Fibroblast of skin of scalp (primary cell): ENCODE results near the gene GABPA. TPM values are rescaled to one million over a fixed set of nuclear protein-coding genes. Genes with fewer than 3 reads are reported as not detected.
"Not testable (repeated sequence)": the region's sequence is repeated elsewhere in the genome, so short reads cannot be mapped to it uniquely, and the experiment has no call there.

Experiments
- DNase-seq: peaks from one replicate; pipeline ENCODE4 v3.0.0-alpha.2; 2013
- polyA plus RNA-seq, 2 experiments: library from polyadenylated mRNA; unstranded; fragments of 120-200 nt; gene quantifications; one replicate each; pipeline ENCODE4 v1.2.1, GENCODE V29; 2013; ENCODE audit not compliant: insufficient read length in 2 of 2

The GABPA gene
- 17.3 TPM for polyA plus RNA-seq (2013, experiment 1 of 2; ENCODE audit: insufficient read length)
- polyA plus RNA-seq (2013, experiment 2 of 2; ENCODE audit: insufficient read length) = 19.0 TPM

DNA sequence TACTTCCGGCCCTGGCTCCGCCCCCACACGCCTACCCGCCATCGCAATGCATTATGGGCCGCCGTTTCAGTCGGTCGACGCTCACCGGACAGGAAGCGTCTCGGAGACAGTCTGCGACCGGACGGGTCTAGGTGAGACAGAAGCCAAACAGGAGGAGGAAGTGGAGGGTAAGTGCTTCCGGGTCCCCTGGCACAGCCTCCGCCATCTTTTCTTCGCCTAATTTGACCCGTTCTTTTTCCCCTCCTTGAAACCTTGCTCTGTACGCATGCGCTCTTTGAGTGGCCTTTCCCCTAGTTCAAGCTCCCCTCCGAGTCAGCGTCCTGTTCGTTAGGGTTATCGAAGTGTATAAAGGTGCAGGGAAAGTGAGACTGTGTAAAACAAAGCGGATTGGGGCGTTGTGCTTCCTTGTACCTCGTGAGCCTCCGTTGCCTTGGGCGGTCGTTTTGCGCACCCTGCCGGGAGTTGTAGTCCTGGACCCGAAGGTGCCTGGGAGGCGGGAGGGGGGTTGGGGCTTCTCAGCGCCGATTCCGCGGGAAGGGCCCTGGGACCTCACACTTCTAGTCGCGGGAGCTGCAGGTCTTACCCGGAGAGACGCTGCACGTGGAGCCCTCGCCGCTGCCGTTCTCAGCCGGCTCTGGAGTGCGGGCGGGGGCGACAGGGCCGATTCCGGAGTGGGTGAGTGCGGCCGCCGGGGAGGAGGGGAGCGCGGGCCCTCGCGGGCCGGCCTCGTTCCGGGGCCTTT is at the start of gene GABPA, which contains the start of gene ATP5PF:
GABPA (plus strand) TSS at position 69 of the 742 bp plus-strand sequence. CDS start 6,627 bp downstream, outside the sequence.
ATP5PF (minus strand) TSS at position 1 of the 742 bp plus-strand sequence. CDS start 5,110 bp downstream, outside the sequence.
- peak; percentile 99 for DNase-seq

DNA sequence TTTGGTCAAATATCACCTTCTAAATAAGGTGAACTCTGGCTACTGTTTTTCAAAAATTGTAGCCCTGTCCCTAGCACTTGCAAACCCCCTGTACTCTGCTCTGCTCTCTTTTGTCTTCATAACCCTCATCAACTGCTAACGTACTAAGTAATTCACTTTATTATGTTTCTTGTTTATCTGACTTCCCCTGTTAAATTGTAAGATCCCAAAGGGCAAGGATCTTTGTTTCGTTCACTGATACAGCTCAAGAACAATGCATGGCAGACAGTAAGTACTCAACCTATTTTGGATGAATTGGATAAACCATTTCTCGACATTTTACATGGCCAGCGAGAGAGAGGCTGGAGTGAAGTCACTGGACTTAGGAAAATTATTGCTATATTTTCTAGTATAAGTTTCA is 47.0 kb upstream of the GABPA start:
- DNase-seq = no peak

DNA sequence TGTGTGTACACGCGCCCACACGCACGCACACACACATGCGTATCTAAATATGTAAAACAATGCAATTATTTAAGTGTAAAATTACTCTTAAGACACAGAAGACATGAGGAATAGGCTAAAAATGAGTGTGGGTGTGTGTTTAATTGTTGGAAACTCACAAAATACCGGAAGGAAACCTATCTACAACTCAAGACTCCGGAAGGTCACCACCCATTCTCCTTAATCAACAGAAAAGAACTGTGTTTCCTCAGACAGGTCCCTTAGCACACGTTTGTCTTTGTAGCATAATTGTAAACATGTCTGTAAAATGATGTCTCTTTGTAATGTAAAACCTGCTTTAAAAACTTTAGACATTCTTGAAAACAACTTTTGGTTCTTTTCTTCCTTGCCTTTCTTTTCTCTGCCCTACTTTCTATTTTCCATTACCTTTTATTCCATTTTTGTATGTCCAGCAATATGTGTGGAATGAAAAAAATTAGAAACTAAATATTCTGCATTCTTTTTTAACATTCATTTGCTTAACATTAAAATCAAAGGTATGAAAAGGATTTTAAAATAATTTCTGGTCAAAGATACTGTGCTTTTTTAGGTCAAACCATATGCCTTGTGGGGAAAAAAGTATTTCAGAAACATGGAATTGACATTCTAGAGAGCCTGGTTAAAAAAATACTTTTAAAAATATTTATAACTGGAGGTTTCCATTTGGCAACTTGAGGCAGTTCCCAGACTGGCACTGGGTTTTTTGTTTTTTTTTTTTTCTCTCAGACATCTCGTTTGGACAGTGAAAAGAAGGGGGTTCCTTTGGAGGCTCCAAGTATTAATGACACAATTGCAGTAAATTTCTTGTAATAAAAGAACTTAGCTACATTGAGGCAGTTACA is 46.3 kb upstream of the GABPA start:
- peak; percentile 66 for DNase-seq

DNA sequence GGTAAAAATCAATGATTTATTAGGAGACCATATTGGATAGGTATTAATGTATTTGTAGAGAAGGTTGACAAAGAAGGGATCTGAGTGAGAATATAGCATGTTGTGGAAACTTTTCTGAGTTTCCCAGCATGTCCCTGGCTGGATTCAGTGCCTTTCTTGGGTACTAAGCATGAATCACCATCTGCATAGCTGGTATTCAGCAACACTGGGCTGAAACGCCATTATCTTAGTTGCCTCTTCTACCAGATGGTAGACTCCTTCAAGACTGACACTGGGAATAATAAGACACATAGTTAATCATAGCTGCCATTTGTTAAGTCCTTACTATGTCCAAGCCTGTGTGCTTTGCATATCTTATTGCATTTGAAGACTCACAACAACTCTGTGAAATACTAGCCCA is 45.5 kb upstream of the GABPA start:
- DNase-seq = peak; percentile 16

DNA sequence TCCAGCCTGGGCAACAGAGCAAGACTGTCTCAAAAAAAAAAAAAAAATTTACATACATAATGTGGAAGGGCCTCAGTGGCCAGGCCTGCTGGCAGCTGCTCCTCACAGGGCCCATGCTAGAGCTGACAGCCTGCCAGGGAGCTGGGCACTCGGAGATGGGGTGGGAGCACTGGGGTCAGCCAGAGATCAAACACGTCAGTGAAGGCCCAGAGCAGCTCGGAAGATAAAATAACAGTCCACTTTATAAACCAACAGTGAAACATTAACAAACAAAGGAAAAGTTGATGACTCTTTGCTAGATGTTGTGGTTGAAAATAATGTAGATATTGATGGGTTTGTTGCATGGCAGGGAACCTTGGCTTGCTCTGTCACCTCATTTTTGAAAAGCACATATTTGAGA is 42.8 kb upstream of the GABPA start:
- DNase-seq = no peak

DNA sequence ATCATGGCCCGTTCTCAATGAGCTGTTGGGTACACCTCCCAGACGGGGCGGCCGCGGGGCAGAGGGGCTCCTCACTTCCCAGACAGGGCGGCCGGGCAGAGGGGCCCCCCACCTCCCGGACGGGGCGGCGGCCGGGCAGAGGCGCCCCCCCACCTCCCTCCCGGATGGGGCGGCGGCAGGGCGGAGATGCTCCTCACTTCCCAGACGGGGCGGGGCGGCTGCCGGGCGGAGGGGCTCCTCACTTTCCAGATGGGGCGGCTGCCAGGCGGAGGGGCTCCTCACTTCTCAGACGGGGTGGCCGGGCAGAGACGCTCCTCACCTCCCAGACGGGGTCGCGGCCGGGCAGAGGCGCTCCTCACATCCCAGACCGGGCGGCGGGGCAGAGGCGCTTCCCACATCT is 39.3 kb upstream of the GABPA start:
- not testable (repeated sequence) for DNase-seq

DNA sequence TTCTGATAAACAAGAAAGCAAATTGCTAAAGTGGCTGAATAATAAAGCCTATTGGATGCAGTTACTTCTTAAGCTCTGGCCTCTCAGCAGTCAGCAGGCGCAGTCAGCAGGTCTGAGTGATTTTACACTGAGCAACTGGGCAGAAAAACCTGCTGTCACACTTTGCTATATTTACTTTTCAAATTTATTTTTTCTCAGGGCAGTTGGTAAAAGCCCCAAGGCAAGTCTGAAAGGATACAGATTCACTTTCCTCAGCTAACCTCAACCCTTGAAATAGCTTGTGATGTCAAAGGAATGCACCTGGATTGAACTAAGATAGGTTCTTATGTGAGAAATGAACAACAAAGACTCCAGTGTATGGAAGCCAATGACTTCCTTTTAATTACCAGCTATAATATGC is 34.0 kb upstream of the GABPA start:
- no peak for DNase-seq

DNA sequence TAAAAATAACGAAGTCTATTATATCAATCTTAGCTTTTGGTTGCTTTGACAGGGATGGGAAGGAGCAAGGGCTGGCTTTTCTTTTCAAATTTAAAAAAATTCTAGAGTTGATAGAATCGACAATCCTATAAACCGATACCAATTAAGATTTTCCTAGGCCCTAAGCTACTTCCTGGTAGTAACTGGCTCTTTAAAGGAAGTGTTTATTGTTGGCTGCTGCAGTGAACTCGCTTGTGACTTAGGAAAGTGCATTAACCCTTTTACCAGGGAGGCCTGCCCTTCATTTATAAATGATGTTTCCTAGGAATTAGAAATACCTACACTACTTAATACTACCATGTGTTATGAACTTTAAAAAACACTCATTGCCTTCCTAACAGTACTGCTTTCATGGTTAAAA is 33.2 kb upstream of the GABPA start:
- no peak for DNase-seq

DNA sequence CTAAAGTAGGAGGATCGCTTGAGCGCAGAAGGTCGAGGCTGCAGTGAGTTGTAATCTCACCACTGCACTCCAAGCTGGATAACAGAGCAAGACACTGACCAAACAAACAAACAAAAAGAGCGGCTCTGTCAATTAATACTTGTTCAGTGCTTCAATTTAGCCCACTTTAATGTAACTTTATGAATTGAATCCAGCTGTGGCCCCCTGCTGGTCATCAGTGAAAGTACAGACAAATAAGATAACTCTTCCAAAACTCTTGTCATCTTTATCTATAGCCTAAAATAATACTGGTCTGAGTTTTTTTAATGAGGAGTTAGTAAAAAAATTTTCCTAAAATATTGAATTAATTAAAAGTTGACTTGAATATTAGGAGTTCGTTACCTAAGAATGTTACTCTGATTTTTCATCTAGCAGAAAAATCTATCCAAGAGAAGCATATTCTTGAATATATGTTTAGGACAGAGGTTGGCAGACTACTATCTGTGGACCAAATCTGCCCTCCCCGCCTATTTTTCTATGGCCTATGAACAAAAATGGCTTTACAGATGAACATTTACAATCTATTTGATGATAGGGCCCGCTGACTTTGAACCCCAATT is 26.2 kb upstream of the GABPA start:
- peak; percentile 60 for DNase-seq

DNA sequence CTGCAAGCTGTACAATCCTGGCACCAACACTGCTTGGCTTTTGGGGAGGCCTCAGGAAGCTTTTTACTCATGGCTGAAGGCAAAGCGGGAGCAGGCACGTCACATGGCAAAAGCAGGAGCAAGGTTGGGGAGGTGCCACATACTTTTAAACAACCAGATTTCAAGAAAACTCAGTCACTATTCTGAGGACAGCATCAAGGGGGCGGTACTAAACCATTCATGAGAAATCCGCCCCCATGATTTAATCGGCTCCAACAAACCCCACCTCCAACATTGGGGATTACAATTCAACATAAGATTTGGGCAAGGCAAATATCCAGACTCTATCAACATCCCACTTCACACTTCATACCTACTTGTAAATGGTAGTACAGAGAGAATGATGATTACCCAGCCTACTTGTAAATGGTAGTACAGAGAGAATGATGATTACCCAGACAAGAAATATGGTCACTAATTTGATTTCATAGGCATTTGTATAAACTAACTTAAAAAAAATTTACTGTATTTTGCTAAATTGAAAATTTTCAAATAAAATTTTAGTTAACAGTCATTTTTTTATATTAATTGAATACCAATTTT is 25.0 kb upstream of the GABPA start:
- DNase-seq = no peak

DNA sequence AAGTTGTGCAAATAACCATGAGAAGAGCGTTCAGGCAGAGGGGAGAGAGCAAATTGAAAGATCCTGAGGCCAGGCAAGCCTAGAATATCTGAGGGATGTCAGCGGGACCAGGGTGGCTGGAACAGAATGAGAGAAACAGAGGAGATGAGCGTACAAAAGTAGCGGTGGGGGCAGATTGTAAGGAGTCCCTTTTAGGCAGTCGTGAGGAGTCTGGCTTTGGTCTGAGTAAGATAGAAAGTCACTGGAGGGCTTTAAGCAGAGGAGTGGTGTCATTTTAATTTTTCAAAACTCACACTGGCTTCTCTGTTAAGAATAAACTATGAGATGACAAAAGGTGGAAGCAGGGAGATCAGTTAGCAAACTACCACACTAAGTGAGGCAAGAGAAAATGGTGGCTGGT is 24.2 kb upstream of the GABPA start:
- no peak for DNase-seq

DNA sequence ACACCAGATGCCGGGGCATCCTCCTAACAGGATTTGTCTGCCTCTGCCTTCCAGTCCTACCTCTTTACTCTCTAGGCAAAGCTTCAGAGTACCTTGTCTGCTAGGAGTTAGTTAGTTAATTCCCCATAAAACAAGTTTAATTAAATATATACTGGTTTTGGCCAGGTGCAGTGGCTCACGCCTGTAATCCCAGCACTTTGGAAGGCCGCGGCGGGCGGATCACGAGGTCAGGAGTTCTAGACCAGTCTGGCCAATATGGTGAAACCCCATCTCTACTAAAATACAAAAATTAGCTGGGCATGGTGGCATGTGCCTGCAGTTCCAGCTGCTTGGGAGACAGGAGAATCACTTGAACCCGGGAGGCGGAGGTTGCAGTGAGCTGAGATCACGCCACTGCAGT is 20.7 kb upstream of the GABPA start:
- not testable (repeated sequence) for DNase-seq

DNA sequence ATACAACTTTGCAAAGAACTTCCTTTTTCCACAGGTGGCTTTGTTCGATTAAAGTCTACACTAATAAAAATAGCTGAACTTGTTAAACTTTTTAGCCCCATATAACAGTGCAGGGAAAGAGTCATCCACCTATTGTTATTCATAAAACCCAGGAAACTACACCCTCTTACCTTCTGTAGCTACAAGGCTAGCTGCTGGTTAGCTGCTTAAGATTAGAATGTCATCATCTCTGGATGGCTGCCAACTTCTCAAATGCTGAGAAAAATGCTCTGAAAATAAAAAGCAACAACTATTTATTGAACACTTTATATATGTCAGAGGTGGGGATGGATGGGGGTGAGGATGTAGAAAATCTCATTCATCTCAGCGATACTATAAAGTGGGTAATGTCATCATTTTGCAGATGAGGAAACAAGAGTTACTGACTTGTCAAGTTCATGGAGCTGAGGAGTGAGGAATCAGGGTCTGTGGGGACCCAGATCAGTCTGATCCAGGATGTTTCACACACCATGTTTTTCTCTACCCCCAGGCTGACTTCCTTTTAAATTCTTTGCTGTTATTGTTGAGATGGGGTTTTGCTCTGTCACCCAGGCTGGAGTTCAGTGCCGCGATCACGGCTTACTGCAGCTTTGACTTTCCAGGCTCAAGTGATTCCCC is 17.2 kb upstream of the GABPA start:
- peak; percentile 31 for DNase-seq

DNA sequence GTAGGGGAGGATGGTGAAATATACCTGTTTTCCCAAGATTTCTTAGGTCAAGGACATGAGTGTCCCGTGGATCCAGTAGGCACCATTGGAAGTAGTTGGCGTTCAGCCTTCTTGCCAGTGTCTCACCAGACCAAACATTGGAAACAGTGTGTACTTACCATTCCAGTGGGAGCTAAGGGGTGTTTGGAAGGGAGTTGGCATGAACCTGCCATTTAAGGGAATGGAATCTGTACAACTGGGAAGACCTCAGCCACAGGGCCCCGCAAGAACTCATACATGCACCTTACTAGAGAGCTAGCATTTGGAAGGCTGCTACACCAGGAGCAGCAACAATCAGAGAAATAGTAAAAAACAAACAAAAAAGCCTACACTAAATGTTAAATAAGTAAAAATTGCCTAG is 12.8 kb upstream of the GABPA start:
- DNase-seq = no peak

DNA sequence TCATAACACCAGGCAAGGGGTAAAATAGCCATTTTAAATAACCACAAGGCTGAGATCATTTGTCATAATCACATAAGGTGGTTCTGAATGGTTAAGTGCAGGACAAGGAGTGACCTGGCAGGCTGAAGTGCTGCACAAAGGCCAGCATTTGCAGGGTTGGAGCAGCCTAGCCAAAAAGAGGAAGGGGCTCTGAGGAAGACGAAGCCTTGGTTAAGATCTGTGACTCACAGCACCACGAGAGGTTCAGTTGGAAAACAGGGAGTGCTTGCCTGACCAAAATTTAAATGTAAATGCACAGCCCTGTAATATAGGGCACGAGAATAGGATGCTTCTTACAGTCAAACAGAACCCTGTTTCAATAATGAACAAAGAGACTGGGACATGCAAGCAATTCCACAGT is 12.1 kb upstream of the GABPA start:
- DNase-seq = no peak

DNA sequence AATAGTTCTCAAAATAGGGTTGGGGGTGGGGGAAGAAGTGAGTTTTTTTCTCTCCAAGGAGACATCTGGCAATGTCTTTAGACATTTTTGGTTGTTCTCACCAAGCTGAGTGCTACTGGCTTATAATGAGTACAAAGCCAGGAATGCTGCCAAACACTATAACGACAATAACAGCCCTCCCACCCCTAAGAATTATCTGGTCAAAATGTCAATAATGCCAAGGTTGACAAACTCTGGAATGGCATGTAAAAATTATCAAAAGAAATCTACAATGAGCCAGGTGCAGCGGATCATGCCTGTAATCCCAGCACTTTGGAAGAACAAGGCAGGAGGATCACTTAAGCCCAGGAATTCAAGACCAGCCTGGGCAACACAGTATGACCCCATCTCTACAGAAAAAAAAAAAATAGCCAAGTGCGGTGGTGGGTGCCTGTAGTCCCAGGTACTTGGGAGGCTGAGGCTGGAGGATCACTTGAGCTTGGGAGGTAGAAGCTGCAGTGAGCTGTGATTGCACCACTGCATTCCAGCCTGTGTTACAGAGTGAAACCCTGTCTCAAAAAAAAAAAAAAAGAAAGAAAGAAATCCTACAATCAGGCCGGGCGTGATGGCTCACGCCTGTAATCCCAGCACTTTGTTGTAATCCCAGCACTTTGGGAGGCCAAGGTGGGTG is 2.5 kb upstream of the GABPA start:
- no peak for DNase-seq

DNA sequence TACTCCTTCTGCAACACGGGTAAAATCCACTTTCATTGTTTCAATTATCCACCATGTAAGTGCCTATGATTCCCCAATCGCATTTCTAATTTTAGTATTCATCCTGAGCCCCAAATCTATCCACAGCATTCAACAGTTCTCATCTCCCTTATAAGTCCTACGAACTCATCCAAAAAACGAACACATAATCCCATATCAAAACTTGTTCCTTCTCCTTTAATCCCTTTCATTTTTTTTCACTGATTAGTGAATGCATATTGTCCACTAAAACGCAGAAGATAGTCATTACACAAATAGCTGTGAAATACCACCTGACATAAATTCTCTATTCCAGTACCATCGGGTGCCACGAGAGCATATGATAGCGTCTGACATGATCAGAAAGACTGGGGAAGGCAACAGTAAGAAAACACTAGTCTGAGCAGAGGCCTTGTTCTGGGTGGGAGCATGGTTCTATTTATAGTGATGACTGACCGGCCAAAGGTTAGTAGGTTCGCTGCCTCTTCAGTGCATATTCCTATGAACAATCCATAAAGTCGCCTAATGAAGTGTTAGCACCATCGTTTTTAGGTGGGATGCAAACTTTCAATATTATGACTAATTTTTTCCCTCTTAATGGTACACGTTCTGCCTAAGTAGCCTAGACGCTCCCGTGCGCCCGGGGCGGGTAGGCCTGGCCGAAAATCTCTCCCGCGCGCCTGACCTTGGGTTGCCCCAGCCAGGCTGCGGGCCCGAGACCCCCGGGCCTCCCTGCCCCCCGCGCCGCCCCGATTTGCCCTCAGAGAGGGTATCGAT is 716 bp upstream of the GABPA start:
- DNase-seq = peak; percentile 23

DNA sequence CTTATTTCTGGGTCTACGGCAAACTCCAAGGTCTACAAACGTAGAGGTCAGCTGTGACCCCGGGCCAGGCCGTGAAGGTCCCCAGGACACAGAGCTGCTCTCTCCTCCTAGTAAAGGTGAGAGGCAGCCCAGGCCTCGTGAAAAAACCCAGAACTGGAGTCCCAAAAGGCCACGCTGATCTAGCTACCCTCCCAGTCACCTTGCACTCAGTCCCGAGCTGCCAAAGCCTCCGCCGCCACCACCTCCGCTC is 193 bp upstream of the GABPA start:
- DNase-seq = no peak

DNA sequence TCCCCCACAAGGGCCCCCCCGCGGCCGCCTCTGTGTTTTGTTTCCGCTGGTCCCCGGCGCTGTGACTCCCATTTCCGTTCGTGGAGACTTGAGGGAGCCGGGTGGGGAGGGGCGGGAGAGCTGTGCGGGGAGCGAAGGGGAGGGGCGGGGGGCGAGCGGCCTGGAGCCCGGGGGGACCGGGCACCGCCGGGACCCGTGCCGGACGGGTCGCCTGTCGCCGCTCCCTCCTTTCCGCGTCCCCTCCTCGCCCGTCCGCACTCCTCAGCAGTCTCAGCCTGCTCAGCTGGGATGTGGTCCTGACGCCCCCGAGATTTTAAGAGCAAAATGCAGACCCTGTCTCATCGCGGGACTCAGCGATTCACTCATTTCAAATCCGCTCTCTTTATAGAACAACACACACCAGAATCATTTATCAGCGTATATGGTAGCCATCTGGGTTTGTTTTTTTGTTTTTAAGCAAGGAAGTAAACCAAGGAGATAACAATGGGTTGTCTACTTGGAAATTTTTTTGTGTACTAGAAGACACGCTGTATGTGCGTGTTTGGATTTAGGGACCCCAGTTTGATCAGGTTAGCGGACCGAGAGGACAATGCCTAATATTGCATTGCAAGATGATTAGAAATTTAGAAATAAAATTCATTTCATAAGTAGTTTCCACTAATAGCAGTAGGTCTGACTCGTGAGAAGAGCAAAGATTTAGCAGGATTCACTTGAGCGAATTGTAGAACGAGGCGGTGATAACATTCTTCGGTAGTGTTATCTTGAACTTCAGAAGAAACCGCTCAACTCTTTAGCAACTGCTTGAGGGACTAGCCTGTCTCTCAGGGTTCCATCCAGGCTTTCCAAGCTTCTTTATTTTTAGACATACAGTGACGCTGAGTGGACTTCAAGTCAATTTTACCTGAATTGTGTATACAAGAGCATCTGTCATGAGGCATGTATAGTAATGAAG is 1.1 kb downstream of the GABPA start:
- DNase-seq = peak; percentile 91

DNA sequence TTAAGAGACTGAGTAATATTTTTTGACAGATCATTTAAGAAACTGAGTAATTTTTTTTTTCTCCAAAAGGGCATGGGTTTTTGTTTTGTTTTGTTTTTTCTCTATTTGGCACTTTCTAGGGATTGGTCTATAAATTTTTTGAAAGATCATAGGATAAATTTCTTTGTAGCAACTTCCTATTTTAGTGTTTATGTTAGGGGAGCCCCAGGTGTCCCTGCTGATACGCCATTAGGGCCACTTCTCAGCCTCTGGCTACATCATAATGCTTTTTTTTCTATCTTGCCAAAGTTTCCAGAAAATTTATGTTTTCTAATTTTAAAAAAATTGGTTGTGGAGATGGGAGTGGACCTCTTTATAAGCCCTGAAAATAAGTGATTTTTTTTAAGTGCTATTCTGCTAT is 2.6 kb downstream of the GABPA start:
- DNase-seq = no peak
